Prostate gland (tissue), 2 donors: ENCODE data around the gene SLC28A1.

Experiments
- CTCF ChIP-seq, 4 experiments: fragments of 200-600 bp in 2 of 4; fragments of 450-650 bp in 2 of 4; sonication (generic) in 2 of 4; IDR thresholded peaks; 1 replicate in 3 of 4; 2 replicates in 1 of 4; pipeline ENCODE4 v1.5.1; 2016 to 2019; ENCODE audit warnings: antibody characterized with exemption in 4 of 4, mild to moderate bottlenecking in 2 of 4, moderate library complexity in 2 of 4
- POLR2A ChIP-seq: fragments of 450-650 bp; IDR thresholded peaks from one replicate; pipeline ENCODE4 v1.6.1; 2016; ENCODE audit warnings: antibody characterized with exemption, mild to moderate bottlenecking
- POLR2AphosphoS5 ChIP-seq: sonication (generic); formaldehyde crosslinking; IDR thresholded peaks from one replicate; pipeline ENCODE4 v1.6.1; 2017; ENCODE audit warnings: antibody characterized with exemption

DNA sequence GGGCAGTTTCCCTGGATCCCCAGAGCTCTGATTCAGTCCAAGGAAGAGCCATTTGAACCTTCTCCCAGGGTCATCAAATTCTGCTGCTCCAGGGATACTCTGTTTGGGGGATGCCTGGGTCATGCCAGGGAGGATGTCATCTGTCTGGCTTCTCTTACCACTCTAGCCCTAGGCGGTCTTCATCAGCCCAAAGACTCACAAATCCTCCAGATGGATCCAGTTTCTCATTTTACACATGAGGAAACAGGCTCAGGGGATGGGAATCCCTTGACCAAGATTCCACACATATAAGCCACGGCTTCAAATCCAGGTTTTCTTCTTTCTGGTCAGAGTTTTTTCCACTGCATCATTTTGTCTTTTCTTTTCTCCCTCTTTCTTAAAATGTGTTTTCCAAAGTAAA is 36.7 kb downstream of the SLC28A1 start:
- no peak for TF ChIP-seq CTCF (IDR thresholded peaks at IDR 0.05)
- TF ChIP-seq POLR2A, result no peak
- no peak for TF ChIP-seq POLR2AphosphoS5
